NCI-H2029 treated with DMSO at 0.1 percent for 48 hours (cell line): ENCODE data around the gene SGSH.

Source experiments
- DNase-seq: peaks from one replicate; lab custom pipeline; 2025; lab: John Stamatoyannopoulos, UW

Gene SGSH

GRCh38 chr17:80183581-80184422, 36.3 kb downstream of the SGSH start:
- DNase-seq, result no peak

DNA sequence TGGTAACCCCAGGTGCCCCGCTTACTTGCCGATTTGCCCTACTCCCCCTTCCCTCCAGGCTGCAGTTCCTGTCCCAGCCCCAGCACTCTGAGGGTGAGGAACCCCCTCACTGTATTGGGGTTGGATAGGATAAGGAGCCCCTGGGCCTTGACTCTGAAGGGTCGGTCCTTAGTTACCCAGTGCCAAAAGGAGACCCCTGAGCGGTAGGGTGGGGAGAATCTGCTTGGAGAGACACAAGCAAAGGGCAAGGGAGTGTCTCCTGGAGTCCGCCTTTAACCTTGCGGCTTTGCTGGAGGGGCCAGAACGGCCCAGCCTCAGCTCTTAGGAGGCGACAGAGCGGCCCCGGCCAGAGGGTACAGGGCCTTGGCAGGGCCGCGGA, 37.3 kb downstream of the SGSH start:
- DNase-seq, result no peak

GRCh38 chr17:80182118-80182844, 37.9 kb downstream of the SGSH start:
- no peak for DNase-seq

DNA sequence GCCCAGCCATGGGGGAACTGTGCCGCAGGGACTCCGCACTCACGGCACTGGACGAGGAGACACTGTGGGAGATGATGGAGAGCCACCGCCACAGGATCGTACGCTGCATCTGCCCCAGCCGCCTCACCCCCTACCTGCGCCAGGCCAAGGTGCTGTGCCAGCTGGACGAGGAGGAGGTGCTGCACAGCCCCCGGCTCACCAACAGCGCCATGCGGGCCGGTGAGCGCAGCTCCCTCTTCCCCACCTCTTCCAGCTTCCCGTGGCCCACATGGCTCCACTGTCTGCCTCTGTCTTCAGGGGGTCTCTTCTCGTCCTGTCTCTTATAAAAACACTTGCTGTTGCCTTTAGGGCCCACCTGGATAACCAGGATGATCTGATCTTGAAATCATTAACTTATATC, 38.7 kb downstream of the SGSH start:
- DNase-seq, result no peak

DNA sequence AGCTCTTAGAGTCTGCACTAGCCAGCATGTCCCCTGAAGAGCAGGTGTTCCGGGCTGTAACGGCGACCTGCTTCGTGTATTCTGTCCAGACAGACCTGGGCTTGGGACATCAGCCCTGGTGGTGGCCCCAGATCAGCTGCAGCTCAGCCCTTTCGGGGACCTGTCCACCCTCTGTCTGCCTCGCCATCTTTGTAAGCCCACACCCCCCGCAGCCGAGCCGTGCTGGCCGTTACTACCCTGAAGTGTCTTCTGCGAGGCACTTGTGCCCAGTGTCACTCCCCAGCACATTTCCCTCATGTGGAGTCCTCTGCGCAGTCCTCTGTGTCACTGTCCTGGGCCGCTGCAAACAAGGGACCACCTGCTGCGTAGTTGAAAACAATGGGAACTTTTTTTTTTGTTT, 39.9 kb downstream of the SGSH start:
- DNase-seq, result no peak

DNA sequence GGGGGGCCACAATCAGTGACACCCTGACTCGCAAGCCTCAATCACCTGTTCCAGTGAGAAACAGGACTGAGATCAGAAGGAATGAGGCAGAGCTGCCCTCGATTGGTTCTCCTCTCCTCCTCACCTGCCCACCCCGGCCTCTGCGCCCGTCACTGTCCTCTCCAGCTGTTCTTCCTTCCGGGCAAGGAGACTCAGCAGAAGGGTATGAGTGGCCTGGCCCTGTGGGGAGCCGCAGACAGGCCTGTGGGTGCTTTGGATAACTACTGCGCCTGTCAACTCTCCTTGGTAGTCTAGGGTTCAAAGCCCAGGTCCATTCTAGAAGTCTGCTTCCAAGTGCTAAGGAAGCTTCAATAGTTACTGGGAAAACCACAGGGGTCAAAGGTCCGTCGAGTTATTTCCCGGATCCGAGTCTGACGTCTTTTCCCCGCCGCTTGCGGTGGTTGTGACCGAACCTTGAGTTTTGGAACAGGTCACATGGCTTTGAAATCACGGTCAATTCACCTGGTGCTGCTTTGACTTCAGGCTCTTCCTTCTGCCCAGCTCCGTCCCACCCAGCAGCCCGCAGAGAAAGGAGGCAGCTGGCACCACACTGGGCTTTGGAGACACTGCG, 42.0 kb downstream of the SGSH start:
- DNase-seq, result no peak

DNA sequence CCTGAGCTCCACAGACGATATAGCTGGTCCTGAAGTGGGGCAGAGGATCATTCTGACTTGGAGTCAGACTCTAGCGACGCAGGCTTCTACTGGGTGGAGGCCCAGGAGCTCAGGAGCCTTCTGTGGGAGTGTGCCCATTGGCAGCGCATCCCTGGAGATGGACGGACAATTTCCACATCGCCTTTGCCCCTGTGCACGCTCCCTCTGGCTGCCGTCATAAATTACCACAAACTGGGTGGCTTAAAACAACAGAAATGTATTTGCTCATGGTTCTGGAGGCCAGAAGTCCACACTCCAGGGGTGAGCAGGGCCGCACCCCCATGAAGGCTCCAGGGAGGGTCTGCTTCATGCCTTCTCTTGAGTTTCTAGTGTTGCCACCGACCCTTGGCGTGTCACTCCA, 43.4 kb downstream of the SGSH start:
- no peak for DNase-seq

GRCh38 chr17:80173916-80174315, 46.2 kb downstream of the SGSH start:
- no peak for DNase-seq

- DNase-seq, result no peak
These were observed 47.0 kb downstream of the SGSH start for GRCh38 chr17:80173126-80173525.

GRCh38 chr17:80171681-80172080, 48.5 kb downstream of the SGSH start:
- no peak for DNase-seq

- DNase-seq, result no peak
These were observed 50.2 kb downstream of the SGSH start, which contains the start of gene CARD14 for GRCh38 chr17:80169784-80170500. TSS of gene CARD14 (plus strand) at chr17:80170030. CDS start at chr17:80181439, 11,409 bp downstream.

- DNase-seq, result no peak
These were observed 51.0 kb downstream of the SGSH start for GRCh38 chr17:80169107-80169506.

DNA sequence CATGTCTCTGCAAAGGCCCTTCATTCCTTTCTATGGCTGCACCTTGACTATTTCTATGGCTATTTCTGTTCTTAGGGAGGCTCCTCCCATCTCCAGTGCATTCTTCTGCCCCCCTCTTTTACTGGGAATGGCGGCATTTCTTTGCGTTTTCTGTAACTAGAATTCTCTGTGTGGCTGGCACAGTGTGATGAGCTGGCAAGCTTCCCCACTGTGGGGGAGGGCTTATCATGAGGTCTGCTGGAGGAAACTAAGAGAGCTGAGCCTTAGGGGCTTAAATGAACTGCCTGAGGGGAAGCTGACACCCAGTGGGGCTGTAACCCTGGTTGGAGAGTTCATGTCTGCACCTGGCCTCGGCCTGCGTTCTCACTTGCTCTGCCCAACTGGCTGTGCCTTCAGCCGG, 51.8 kb downstream of the SGSH start:
- DNase-seq, result no peak

GRCh38 chr17:80166446-80166845, 53.7 kb downstream of the SGSH start:
- DNase-seq, result no peak

GRCh38 chr17:80164185-80164584, 55.9 kb downstream of the SGSH start:
- no peak for DNase-seq

- no peak for DNase-seq
These were observed 56.8 kb downstream of the SGSH start for GRCh38 chr17:80163336-80163735.

GRCh38 chr17:80160536-80160935, 59.6 kb downstream of the SGSH start:
- no peak for DNase-seq
